ENCODE results near the gene SERPINA3.

SERPINA3 gene

GRCh38 chr14:94598816-94599655 lies 13.2 kb upstream of the SERPINA3 start:
- TF ChIP-seq REST (IDR thresholded peaks at IDR 0.05; ENCODE audit: insufficient read depth in 1 of 2, low read depth in 2 of 2, low read length in 2 of 2) (no peak), SIN3A (IDR thresholded peaks at IDR 0.05; ENCODE audit: borderline replicate concordance, insufficient read depth, low read length) (no peak), FOXP2 (optimal IDR thresholded peaks at IDR 0.05; ENCODE audit: borderline replicate concordance, extremely low read depth, extremely low read length, insufficient read depth) (no peak), POLR2AphosphoS5 (IDR thresholded peaks at IDR 0.05; ENCODE audit: low read depth, low read length) (no peak), TAF1 (IDR thresholded peaks at IDR 0.05; ENCODE audit: borderline replicate concordance, insufficient read depth, low read length) (no peak)

GRCh38 chr14:94599656-94600004 lies 12.6 kb upstream of the SERPINA3 start:
- no peak for TF ChIP-seq FOXP2 (optimal IDR thresholded peaks at IDR 0.05; ENCODE audit: borderline replicate concordance, extremely low read depth, extremely low read length, insufficient read depth)
- no peak for TF ChIP-seq TAF1 (IDR thresholded peaks at IDR 0.05; ENCODE audit: borderline replicate concordance, insufficient read depth, low read length)
- TF ChIP-seq SIN3A (IDR thresholded peaks at IDR 0.05; ENCODE audit: borderline replicate concordance, insufficient read depth, low read length), result no peak
- no peak for TF ChIP-seq POLR2AphosphoS5 (IDR thresholded peaks at IDR 0.05; ENCODE audit: low read depth, low read length)
- no peak for TF ChIP-seq REST (IDR thresholded peaks at IDR 0.05; ENCODE audit: insufficient read depth in 1 of 2, low read depth in 2 of 2, low read length in 2 of 2)

- TF ChIP-seq POLR2AphosphoS5 (IDR thresholded peaks at IDR 0.05; ENCODE audit: low read depth, low read length) (no peak), FOXP2 (optimal IDR thresholded peaks at IDR 0.05; ENCODE audit: borderline replicate concordance, extremely low read depth, extremely low read length, insufficient read depth) (no peak), SIN3A (IDR thresholded peaks at IDR 0.05; ENCODE audit: borderline replicate concordance, insufficient read depth, low read length) (no peak), TAF1 (IDR thresholded peaks at IDR 0.05; ENCODE audit: borderline replicate concordance, insufficient read depth, low read length) (no peak), REST (IDR thresholded peaks at IDR 0.05; ENCODE audit: insufficient read depth in 1 of 2, low read depth in 2 of 2, low read length in 2 of 2) (no peak)
These were observed 12.0 kb upstream of the SERPINA3 start for GRCh38 chr14:94600148-94600545.

GRCh38 chr14:94601884-94602391 lies 10.3 kb upstream of the SERPINA3 start:
- TF ChIP-seq SIN3A (IDR thresholded peaks at IDR 0.05; ENCODE audit: borderline replicate concordance, insufficient read depth, low read length), result no peak
- no peak for TF ChIP-seq FOXP2 (optimal IDR thresholded peaks at IDR 0.05; ENCODE audit: borderline replicate concordance, extremely low read depth, extremely low read length, insufficient read depth)
- TF ChIP-seq TAF1 (IDR thresholded peaks at IDR 0.05; ENCODE audit: borderline replicate concordance, insufficient read depth, low read length), result no peak
- no peak for TF ChIP-seq REST (IDR thresholded peaks at IDR 0.05; ENCODE audit: insufficient read depth in 1 of 2, low read depth in 2 of 2, low read length in 2 of 2)
- TF ChIP-seq POLR2AphosphoS5 (IDR thresholded peaks at IDR 0.05; ENCODE audit: low read depth, low read length), result no peak
